Purkinje cell (primary cell): ENCODE data around the gene NRAS. TPM values are rescaled to one million over a fixed set of nuclear protein-coding genes. Genes with fewer than 3 reads are reported as not detected.

ENCODE experiments used
- polyA plus RNA-seq: library from polyadenylated mRNA; unstranded; fragments of >200 nt; fragmentation: Nextera tagmentation; gene quantifications from 2 replicates; pipeline ENCODE4 v1.2.1, GENCODE V29; 2014

NRAS gene
- 6.4 and 9.5 TPM in 2 replicates for polyA plus RNA-seq

DNA sequence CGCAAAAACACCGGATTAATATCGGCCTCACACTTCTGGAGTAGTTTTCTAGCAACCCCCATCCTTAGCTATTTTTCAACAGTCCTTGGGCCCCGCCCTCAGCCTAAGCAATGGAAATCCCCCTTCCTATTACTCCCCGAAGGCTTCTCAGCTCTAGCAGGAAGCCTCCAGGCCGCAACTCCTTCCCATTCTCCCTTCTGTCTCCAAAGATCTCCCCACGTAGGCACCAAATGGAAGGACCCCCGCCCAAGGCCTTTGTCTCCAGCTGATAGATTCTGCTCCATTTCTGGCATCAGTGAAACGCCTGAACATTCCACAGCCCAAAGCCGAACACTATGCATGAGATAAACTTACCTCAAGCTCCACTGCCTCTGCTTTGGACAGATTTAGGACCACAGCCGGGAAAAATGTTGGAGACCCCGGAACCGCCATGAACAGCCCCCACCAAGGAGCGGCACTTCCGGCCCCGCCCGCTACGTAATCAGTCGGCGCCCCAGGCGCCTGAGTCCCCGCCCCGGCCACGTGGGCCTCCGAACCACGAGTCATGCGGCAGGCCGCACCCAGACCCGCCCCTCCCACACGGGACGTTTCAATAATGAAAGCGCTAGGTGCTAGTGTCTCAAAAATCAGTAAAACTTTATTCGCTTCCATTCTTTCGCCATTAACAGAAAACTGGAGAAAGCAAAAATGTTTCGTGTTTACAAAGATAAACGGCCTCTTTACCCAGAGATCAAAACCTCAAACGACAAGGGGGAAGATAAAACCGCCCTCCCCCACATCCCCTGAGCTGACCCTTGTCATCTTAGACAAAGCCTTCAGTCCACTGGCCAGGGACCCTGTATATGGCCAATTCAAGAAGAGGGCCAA, at the start of gene NRAS:
NRAS (minus strand) TSS at position 468 of the 867 bp plus-strand sequence. CDS start 611 bp downstream, outside the sequence.

DNA sequence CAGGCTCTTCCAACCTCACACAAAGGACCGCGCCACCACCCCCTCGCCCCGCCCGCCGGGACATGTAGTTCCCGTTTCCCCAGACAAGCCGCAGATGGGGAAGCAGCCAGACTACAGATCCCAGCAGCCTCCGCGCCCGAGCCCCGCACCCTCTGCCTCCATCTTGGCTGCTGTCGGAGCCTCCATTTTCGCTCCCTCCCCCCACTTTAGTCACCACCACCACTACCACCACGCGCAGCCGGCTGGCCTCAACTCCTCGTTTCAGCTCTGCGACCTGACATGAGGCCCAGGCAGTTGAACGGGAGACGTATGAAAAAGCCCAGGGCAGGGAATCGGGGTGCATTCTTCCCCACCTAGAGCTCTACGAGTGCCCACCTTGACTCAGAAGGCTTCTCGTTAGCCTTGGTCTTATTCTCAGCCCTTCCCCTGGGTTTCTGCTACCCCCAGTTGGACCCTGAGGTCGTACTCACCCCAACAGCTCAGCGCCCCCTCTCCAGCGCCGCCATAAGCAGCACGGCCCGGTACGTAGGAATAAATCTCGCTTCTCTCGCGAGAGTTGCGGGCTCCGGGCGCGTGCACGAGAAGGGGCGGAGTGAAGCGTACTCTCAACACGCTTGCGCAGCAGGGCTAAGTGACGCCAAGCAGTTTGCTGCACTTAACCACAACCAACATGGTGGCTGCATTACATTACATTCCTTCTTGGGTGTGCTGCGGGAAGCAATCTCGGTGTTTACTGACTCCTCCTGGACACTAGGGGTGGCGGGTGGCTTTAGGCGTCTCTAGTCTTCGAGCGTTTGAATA, 41.1 kb upstream of the NRAS start, which contains the start of gene CSDE1:
CSDE1 (minus strand) TSS at position 530 of the 801 bp plus-strand sequence. CDS start 18,094 bp downstream, outside the sequence.

DNA sequence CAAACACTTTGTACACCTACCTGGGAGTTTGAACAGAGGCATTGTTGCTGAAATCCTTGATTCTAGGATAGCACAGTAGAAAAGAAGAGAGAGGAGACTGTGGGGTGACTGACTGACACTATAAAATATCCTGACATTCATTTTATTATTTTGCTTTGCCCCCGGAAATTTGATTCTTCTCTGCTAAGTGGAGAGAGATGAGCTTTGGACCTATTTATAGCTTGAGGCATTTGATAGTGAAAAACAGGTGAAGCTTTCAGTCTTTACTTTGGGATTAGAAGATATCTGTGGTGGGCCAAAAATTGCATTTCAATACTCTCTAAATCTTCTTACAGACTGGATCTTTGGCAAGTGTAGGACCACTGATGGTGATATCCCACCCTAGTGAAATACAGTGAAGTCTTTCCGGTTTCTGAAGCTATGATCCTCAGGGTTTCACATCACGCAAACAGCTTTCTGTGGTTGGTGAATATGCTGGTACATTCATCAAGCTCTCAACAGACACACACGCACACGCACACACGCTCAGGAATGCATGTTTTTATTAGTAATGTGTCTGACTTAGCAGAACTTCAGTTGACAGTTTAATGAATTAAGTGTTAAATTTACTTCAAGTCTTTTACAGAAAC, 21.0 kb downstream of the NRAS start, which contains the start of gene AMPD1:
AMPD1 (minus strand) TSS at position 117 of the 629 bp plus-strand sequence; CDS start at position 42, 75 bp downstream.

DNA sequence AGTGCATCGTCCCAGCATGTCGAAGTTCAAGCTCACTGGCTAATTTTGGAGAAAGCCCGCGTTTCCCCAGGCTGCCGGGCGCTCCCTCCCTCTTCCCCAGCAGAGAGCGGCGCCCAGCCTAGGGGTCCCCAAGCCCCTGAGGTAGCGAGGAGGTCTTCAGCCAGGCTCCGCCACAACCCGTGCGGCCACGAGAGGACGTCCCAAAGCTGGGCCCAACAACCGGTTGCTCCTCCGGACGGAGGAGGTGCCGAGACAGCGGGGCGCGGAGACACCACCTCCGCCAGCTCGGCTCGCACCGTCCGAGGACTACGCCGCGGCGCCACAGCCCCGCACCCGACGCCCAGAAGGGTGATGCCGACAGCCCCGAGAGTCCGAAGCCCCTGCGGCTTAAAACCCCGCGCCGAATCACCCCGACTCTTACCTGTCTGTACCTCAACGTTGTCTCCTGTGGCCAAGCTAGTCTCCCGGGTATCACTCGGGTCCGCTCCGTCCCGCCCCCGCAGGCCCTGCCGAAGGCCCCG, 46.9 kb downstream of the NRAS start, which contains the start of gene DENND2C:
DENND2C (minus strand) TSS at position 488 of the 521 bp plus-strand sequence. CDS start 44,065 bp downstream, outside the sequence.

Other genes starting within 250 kb of the NRAS start
- gene TRIM33, start 205.6 kb downstream of the NRAS start, polyA plus RNA-seq = 49.5 and 58.2 TPM in 2 replicates
- gene BCAS2, start 135.2 kb downstream of the NRAS start, polyA plus RNA-seq = 265 and 288 TPM in 2 replicates
- 2.4 and 2.9 TPM in 2 replicates for gene DENND2C, start 46.7 kb downstream of the NRAS start, polyA plus RNA-seq
- not detected in 2 replicates for gene AMPD1, start 21.2 kb downstream of the NRAS start, polyA plus RNA-seq
- gene CSDE1, start 41.2 kb upstream of the NRAS start, polyA plus RNA-seq = 299 and 341 TPM in 2 replicates
- 149 and 156 TPM in 2 replicates for gene SIKE1, start 63.9 kb upstream of the NRAS start, polyA plus RNA-seq
- gene SYCP1, start 138.1 kb upstream of the NRAS start, polyA plus RNA-seq = 8.1 and 19.9 TPM in 2 replicates